Smooth muscle cell of trachea (primary cell): Measurements from ENCODE around the gene ARHGAP27. TPM values are rescaled to one million over a fixed set of nuclear protein-coding genes. Genes with fewer than 3 reads are reported as not detected.

Experiments used
- total RNA-seq: library from RNA; depleted of rRNA; stranded (reverse); fragments of >200 nt; gene quantifications from 2 replicates; pipeline ENCODE4 v1.2.1, GENCODE V29; 2014

Gene ARHGAP27
- total RNA-seq, result 3.2 and 13.9 TPM in 2 replicates

GRCh38 chr17:45432405-45433158, at the start of gene ARHGAP27:
Gene ARHGAP27, minus strand, starts transcription at chr17:45432870. Its CDS starts 2,591 bp downstream, at chr17:45430279.

Other genes starting within 250 kb of the ARHGAP27 start
- 12.1 and 19.5 TPM in 2 replicates for gene FMNL1, start 211.0 kb downstream of the ARHGAP27 start, total RNA-seq
- not detected in 2 replicates for gene SPATA32, start 170.8 kb downstream of the ARHGAP27 start, total RNA-seq
- 3.3 and 5.6 TPM in 2 replicates for gene MAP3K14, start 115.8 kb downstream of the ARHGAP27 start, total RNA-seq
- gene PLEKHM1, start 57.9 kb upstream of the ARHGAP27 start, total RNA-seq, result 30.0 and 52.4 TPM in 2 replicates